ENCODE measurements around the gene ACTR3C.
"Not testable (repeated sequence)": the region's sequence is repeated elsewhere in the genome, so short reads cannot be mapped to it uniquely, and the experiment has no call there.

ACTR3C gene

GRCh38 chr7:150225444-150225843 is 97.9 kb downstream of the ACTR3C start:
- H3K9ac ChIP-seq (ENCODE audit: low read length); H3K4me1 ChIP-seq (ENCODE audit: control insufficient read depth, insufficient read depth, low read length); H3K9me3 ChIP-seq (ENCODE audit: control insufficient read depth, low read length); H3K4me3 ChIP-seq (ENCODE audit: low read length); H3K27me3 ChIP-seq (ENCODE audit: control insufficient read depth, insufficient read depth, low read length); H3K36me3 ChIP-seq (ENCODE audit: control insufficient read depth, insufficient read depth, low read length): not testable (repeated sequence)

DNA sequence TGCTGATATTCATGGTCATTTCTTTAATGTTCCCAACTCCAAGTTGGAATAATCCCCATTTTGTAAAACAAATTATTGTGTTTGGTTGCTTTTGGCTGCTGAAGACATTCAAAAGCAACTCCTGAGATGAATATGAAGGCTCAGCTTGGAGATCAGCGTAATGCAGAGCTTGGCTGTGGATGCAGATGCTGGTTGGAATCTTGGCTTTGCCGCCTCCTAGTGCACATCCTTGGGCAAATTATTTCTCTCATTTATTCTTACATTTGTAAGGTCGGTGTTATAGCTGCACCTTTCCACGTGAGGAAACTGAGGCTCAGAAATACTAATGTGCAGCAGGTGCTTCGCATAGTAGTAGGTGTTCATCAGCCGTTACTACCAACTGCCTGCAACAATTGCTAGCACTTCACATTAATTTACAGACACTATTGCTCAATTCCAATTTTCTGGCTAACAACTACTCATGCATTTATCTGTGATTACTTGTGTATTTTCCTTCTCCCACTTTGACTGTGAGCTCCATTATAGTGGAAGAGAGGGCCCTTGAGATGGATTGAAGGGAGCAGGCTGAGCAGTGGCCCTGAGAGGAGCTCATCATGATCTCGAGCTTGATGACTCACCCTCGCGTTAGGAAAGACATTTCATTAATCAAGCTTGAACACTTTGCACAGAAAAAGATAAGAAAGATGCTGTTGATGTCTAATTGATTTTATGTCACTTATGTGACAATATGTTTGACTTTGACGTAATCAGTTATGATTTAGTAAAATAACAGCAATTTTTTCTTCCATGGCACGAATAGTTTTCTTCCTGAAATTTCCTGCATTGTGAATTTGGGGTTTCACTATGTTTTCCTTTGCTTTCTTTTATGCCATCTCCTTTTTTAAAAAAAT is 101.0 kb downstream of the ACTR3C start:
- H3K9ac ChIP-seq (ENCODE audit: low read length); H3K4me1 ChIP-seq (ENCODE audit: control insufficient read depth, insufficient read depth, low read length): not testable (repeated sequence)

DNA sequence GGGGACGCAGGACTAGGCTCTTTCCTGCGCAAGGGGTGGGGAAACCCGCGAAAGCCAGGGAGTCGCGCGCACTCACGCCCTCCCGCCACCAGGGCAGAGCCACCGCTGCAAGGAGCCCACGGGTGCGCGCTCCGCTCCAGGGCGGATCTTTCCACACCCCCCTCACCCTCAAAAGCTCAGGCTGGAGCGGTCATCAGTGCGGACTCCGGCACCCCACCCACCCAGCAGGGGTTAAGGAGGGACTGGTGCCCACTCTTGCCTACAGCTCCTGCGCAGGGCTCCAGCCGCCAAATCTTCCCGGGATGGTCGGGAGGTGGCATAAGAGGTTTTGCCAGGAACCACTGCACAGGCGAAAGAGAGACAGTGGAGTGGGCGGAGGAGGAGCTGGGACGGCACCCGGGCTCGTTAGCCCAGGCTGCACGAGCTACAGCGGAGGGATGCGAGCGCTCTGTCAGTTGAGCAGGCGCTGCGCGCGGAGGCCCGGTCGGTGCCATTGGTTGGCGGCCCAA is 102.6 kb downstream of the ACTR3C start:
- H3K4me1 ChIP-seq (ENCODE audit: control insufficient read depth, insufficient read depth, low read length); H3K27me3 ChIP-seq (ENCODE audit: control insufficient read depth, insufficient read depth, low read length); H3K9ac ChIP-seq (ENCODE audit: low read length); H3K9me3 ChIP-seq (ENCODE audit: control insufficient read depth, low read length); H3K4me3 ChIP-seq (ENCODE audit: low read length); H3K36me3 ChIP-seq (ENCODE audit: control insufficient read depth, insufficient read depth, low read length): not testable (repeated sequence)

More for the DNA sequence above, 101.0 kb downstream of the ACTR3C start:
- H3K4me3 ChIP-seq (ENCODE audit: low read length); H3K27me3 ChIP-seq (ENCODE audit: control insufficient read depth, insufficient read depth, low read length); H3K36me3 ChIP-seq (ENCODE audit: control insufficient read depth, insufficient read depth, low read length); H3K9me3 ChIP-seq (ENCODE audit: control insufficient read depth, low read length): not testable (repeated sequence)

DNA sequence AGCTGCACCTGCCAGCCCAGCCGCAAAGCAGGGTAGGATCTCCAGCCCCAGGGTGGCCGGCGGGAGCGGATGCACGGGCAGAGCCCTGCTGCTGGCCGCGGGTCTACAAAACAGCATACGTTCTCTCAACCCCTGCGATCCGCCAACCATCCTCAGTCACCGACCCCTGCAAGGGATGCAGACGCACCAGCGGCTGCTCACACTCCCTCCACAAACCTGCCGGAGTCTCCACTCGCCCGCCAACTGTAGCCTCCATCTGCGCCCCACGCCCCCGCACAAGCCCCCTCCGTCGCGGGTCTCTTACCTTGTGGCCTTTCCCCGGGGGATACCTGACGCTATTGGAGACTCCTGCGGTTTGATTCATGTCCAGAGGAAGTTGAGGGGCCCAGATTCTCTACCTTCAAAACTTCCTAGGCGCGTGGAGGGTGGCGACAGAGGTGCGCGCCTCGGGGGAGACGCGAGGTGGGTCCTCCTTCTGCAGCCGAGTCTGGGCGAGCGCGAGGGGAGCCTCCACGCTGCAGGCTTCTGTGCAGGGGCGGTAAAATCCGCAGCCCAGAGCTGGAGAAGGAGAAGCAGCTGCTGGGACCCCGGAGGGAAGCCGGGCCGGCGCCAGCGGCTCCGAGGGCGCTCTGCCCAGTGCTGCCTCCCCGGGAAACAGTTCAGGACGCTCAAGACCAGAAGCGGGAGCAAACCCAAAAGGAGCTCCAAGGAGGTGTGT is 103.2 kb downstream of the ACTR3C start:
- not testable (repeated sequence) for H3K9me3 ChIP-seq (ENCODE audit: control insufficient read depth, low read length); H3K4me3 ChIP-seq (ENCODE audit: low read length); H3K27me3 ChIP-seq (ENCODE audit: control insufficient read depth, insufficient read depth, low read length); H3K36me3 ChIP-seq (ENCODE audit: control insufficient read depth, insufficient read depth, low read length); H3K4me1 ChIP-seq (ENCODE audit: control insufficient read depth, insufficient read depth, low read length); H3K9ac ChIP-seq (ENCODE audit: low read length)

- not testable (repeated sequence) for H3K9me3 ChIP-seq (ENCODE audit: control insufficient read depth, low read length); H3K27me3 ChIP-seq (ENCODE audit: control insufficient read depth, insufficient read depth, low read length); H3K4me3 ChIP-seq (ENCODE audit: low read length); H3K9ac ChIP-seq (ENCODE audit: low read length); H3K36me3 ChIP-seq (ENCODE audit: control insufficient read depth, insufficient read depth, low read length); H3K4me1 ChIP-seq (ENCODE audit: control insufficient read depth, insufficient read depth, low read length)
These were observed 116.5 kb downstream of the ACTR3C start for GRCh38 chr7:150206848-150207247.

GRCh38 chr7:150205866-150206265 is 117.5 kb downstream of the ACTR3C start:
- H3K36me3 ChIP-seq (ENCODE audit: control insufficient read depth, insufficient read depth, low read length); H3K4me3 ChIP-seq (ENCODE audit: low read length); H3K9ac ChIP-seq (ENCODE audit: low read length); H3K4me1 ChIP-seq (ENCODE audit: control insufficient read depth, insufficient read depth, low read length); H3K27me3 ChIP-seq (ENCODE audit: control insufficient read depth, insufficient read depth, low read length); H3K9me3 ChIP-seq (ENCODE audit: control insufficient read depth, low read length): not testable (repeated sequence)

DNA sequence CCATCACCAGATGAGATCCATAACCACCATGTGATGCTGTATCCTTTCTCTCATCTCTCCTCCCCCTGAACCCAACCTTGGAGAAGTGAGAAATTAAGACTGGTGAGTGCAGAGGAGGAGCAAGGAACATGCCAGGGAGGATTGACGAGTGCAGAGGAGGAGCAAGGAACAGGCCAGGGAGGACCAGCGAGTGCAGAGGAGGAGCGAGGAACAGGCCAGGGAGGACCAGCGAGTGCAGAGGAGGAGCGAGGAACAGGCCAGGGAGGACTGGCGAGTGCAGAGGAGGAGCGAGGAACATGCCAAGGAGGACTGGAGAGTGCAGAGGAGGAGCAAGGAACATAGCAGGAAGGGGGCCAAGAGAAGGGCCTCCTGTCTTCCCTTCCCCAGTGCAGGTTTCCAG is 118.8 kb downstream of the ACTR3C start:
- H3K4me3 ChIP-seq (ENCODE audit: low read length); H3K36me3 ChIP-seq (ENCODE audit: control insufficient read depth, insufficient read depth, low read length); H3K9me3 ChIP-seq (ENCODE audit: control insufficient read depth, low read length); H3K9ac ChIP-seq (ENCODE audit: low read length); H3K27me3 ChIP-seq (ENCODE audit: control insufficient read depth, insufficient read depth, low read length); H3K4me1 ChIP-seq (ENCODE audit: control insufficient read depth, insufficient read depth, low read length): not testable (repeated sequence)

- H3K4me3 ChIP-seq (ENCODE audit: low read length), result not testable (repeated sequence)
These were observed 120.5 kb downstream of the ACTR3C start for GRCh38 chr7:150202894-150203293.

More at GRCh38 chr7:150202894-150203293, 120.5 kb downstream of the ACTR3C start:
- H3K9me3 ChIP-seq (ENCODE audit: control insufficient read depth, low read length); H3K36me3 ChIP-seq (ENCODE audit: control insufficient read depth, insufficient read depth, low read length); H3K4me1 ChIP-seq (ENCODE audit: control insufficient read depth, insufficient read depth, low read length); H3K9ac ChIP-seq (ENCODE audit: low read length); H3K27me3 ChIP-seq (ENCODE audit: control insufficient read depth, insufficient read depth, low read length): not testable (repeated sequence)
